Glutamatergic neuron (in vitro differentiated cells): Measurements from ENCODE around the gene PIN1. TPM values are rescaled to one million over a fixed set of nuclear protein-coding genes. Genes with fewer than 3 reads are reported as not detected.

ENCODE experiments used
- DNase-seq: peaks from one replicate; pipeline ENCODE4 v3.0.0; 2022
- H3K27ac Mint-ChIP-seq: one replicate; pipeline ENCODE4 v1.8.0; 2020; ENCODE audit warnings: mild to moderate bottlenecking, mixed read lengths, inconsistent platforms; ENCODE audit not compliant: unreplicated experiment
- H3K27me3 Mint-ChIP-seq: one replicate; pipeline ENCODE4 v1.8.0; 2020; ENCODE audit warnings: mild to moderate bottlenecking, moderate library complexity, mixed read lengths, inconsistent platforms; ENCODE audit not compliant: unreplicated experiment
- H3K36me3 Mint-ChIP-seq: one replicate; pipeline ENCODE4 v1.8.0; 2020; ENCODE audit warnings: mild to moderate bottlenecking, mixed read lengths, inconsistent platforms; ENCODE audit not compliant: unreplicated experiment
- H3K4me1 Mint-ChIP-seq: one replicate; pipeline ENCODE4 v1.8.0; 2020; ENCODE audit warnings: mild to moderate bottlenecking, low read depth, mixed read lengths, inconsistent platforms; ENCODE audit not compliant: unreplicated experiment
- H3K4me3 Mint-ChIP-seq: one replicate; pipeline ENCODE4 v1.8.0; 2020; ENCODE audit warnings: mild to moderate bottlenecking, mixed read lengths, inconsistent platforms; ENCODE audit not compliant: unreplicated experiment
- H3K9me3 Mint-ChIP-seq: one replicate; pipeline ENCODE4 v1.8.0; 2020; ENCODE audit warnings: mild to moderate bottlenecking, moderate library complexity, mixed read lengths, inconsistent platforms; ENCODE audit not compliant: unreplicated experiment
- CTCF ChIP-seq: fragments of 200-600 bp; sonication (generic); IDR thresholded peaks from one replicate; pipeline ENCODE4 v1.5.0; 2021; ENCODE audit not compliant: partially characterized antibody, unreplicated experiment
- total RNA-seq: library from RNA; stranded (reverse); fragmentation: NEBNext Ultra II Directional; extraction: Animal tissue kit (Norgen Biotek cat#: 25700); gene quantifications from one replicate; pipeline ENCODE4 v1.2.1, GENCODE V29; 2021; ENCODE audit not compliant: unreplicated experiment

The PIN1 gene
- total RNA-seq, 1 donor from 2014 or later: 110 TPM

- Mint-ChIP-seq H3K36me3 (no peaks in the 10 kb centered on the region), H3K27ac (no peak overlapping the region), H3K9me3 (peaks cover 4% of the 10 kb centered on the region), H3K4me1 (peaks cover 3% of the 10 kb centered on the region), H3K4me3 (no peak overlapping the region), H3K27me3 (peaks cover 9% of the 10 kb centered on the region)
- no peak for DNase-seq
- no peak for TF ChIP-seq CTCF
These were observed 43.5 kb downstream of the PIN1 start for GRCh38 chr19:9878511-9879196.

- H3K4me1 Mint-ChIP-seq: peaks cover 7% of the 10 kb centered on the region
- no peaks in the 10 kb centered on the region for H3K36me3 Mint-ChIP-seq
- H3K27me3 Mint-ChIP-seq: peaks cover 10% of the 10 kb centered on the region
- H3K4me3 Mint-ChIP-seq: no peak overlapping the region
- DNase-seq: no peak
- TF ChIP-seq CTCF: no peak
- H3K9me3 Mint-ChIP-seq: peaks cover 10% of the 10 kb centered on the region
- H3K27ac Mint-ChIP-seq: no peak overlapping the region
These were observed 46.6 kb downstream of the PIN1 start for GRCh38 chr19:9881720-9882119.

- peak overlapping the region; percentile 32 for H3K4me3 Mint-ChIP-seq
- peak overlapping the region; percentile 97 for H3K27ac Mint-ChIP-seq
- H3K27me3 Mint-ChIP-seq: peaks cover 10% of the 10 kb centered on the region
- peak; percentile 83 for DNase-seq
- H3K9me3 Mint-ChIP-seq: peaks cover 11% of the 10 kb centered on the region
- TF ChIP-seq CTCF: no peak
- H3K36me3 Mint-ChIP-seq: no peaks in the 10 kb centered on the region
- peaks cover 7% of the 10 kb centered on the region for H3K4me1 Mint-ChIP-seq
These were observed 48.2 kb downstream of the PIN1 start for GRCh38 chr19:9883231-9883758.

GRCh38 chr19:9883764-9884163 is 48.6 kb downstream of the PIN1 start:
- no peak for TF ChIP-seq CTCF
- Mint-ChIP-seq H3K27me3 (peaks cover 10% of the 10 kb centered on the region), H3K36me3 (no peaks in the 10 kb centered on the region), H3K27ac (peak overlapping the region; percentile 97), H3K4me1 (peaks cover 7% of the 10 kb centered on the region), H3K4me3 (peak overlapping the region; percentile 32), H3K9me3 (peaks cover 11% of the 10 kb centered on the region)
- no peak for DNase-seq

- peaks cover 14% of the 10 kb centered on the region for H3K27me3 Mint-ChIP-seq
- H3K27ac Mint-ChIP-seq: peak overlapping the region; percentile 91
- peak; percentile 30 for TF ChIP-seq CTCF
- no peaks in the 10 kb centered on the region for H3K36me3 Mint-ChIP-seq
- DNase-seq: no peak
- no peak overlapping the region for H3K4me3 Mint-ChIP-seq
- H3K4me1 Mint-ChIP-seq: peaks cover 16% of the 10 kb centered on the region
- H3K9me3 Mint-ChIP-seq: peaks cover 13% of the 10 kb centered on the region
These were observed 50.0 kb downstream of the PIN1 start for GRCh38 chr19:9885077-9885552.
